Stimulated activated CD8-positive, alpha-beta memory T cell treated with anti-CD3 and anti-CD28 coated beads, Interleukin-7, amount 100 ng/mL, for 4 hours (primary cell): ENCODE data around the gene CRYBB1.

Source experiments
- DNase-seq, 2 donors: peaks; one replicate each; pipeline ENCODE4 v3.0.0-alpha.2; 2020; ENCODE audit warnings: low read depth in 2 of 2

Gene CRYBB1

GRCh38 chr22:26577081-26577480 lies 40.7 kb downstream of the CRYBB1 start:
- DNase-seq = no peak

GRCh38 chr22:26576026-26576680 lies 41.7 kb downstream of the CRYBB1 start:
- no peak for DNase-seq

GRCh38 chr22:26574001-26574723 lies 43.7 kb downstream of the CRYBB1 start:
- DNase-seq = no peak

- peak in 1 of 2 donors; percentile 23 for DNase-seq
Observed at GRCh38 chr22:26573026-26573662, 44.7 kb downstream of the CRYBB1 start.

- no peak for DNase-seq
Observed at GRCh38 chr22:26570864-26571525, 46.8 kb downstream of the CRYBB1 start.

- DNase-seq = no peak
Observed at GRCh38 chr22:26570115-26570514, 47.7 kb downstream of the CRYBB1 start.

GRCh38 chr22:26568207-26568706 lies 49.6 kb downstream of the CRYBB1 start:
- no peak for DNase-seq

- DNase-seq = no peak
Observed at GRCh38 chr22:26567610-26568009, 50.2 kb downstream of the CRYBB1 start.

GRCh38 chr22:26566994-26567393 lies 50.8 kb downstream of the CRYBB1 start:
- no peak for DNase-seq

GRCh38 chr22:26565889-26566288 lies 51.9 kb downstream of the CRYBB1 start:
- DNase-seq = no peak

- no peak for DNase-seq
Observed at GRCh38 chr22:26565181-26565580, 52.6 kb downstream of the CRYBB1 start.

- no peak for DNase-seq
Observed at GRCh38 chr22:26564672-26565071, 53.2 kb downstream of the CRYBB1 start.

GRCh38 chr22:26564181-26564580 lies 53.6 kb downstream of the CRYBB1 start:
- no peak for DNase-seq

- DNase-seq = no peak
Observed at GRCh38 chr22:26563022-26563421, 54.8 kb downstream of the CRYBB1 start.

GRCh38 chr22:26561756-26562417 lies 55.9 kb downstream of the CRYBB1 start:
- no peak for DNase-seq

GRCh38 chr22:26559961-26560575 lies 57.8 kb downstream of the CRYBB1 start:
- no peak for DNase-seq

GRCh38 chr22:26558248-26558895 lies 59.5 kb downstream of the CRYBB1 start:
- DNase-seq = no peak

GRCh38 chr22:26556904-26557303 lies 60.9 kb downstream of the CRYBB1 start:
- DNase-seq = no peak

- DNase-seq = no peak
Observed at GRCh38 chr22:26555478-26555877, 62.3 kb downstream of the CRYBB1 start.

GRCh38 chr22:26554956-26555355 lies 62.9 kb downstream of the CRYBB1 start:
- no peak for DNase-seq
